Mesothelial cell of epicardium (in vitro differentiated cells): ENCODE measurements around the gene CRBN. TPM values are rescaled to one million over a fixed set of nuclear protein-coding genes. Genes with fewer than 3 reads are reported as not detected.

Experiments
- DNase-seq, 2 experiments: peaks; one replicate each; pipeline ENCODE4 v3.0.0; 2021; ENCODE audit warnings: low spot score in 2 of 2; ENCODE audit not compliant: unreplicated experiment in 2 of 2
- H3K27ac Mint-ChIP-seq: 2 replicates; pipeline ENCODE4 v1.8.0; 2021; ENCODE audit warnings: mixed read lengths
- H3K27me3 Mint-ChIP-seq: 2 replicates; pipeline ENCODE4 v1.8.0; 2021; ENCODE audit warnings: low read depth, mixed read lengths
- H3K36me3 Mint-ChIP-seq: 2 replicates; pipeline ENCODE4 v1.8.0; 2021; ENCODE audit warnings: mixed read lengths
- H3K4me1 Mint-ChIP-seq: 2 replicates; pipeline ENCODE4 v1.8.0; 2021; ENCODE audit warnings: mixed read lengths
- H3K4me3 Mint-ChIP-seq: 2 replicates; pipeline ENCODE4 v1.8.0; 2021; ENCODE audit warnings: mild to moderate bottlenecking, moderate library complexity, mixed read lengths
- H3K9me3 Mint-ChIP-seq: 2 replicates; pipeline ENCODE4 v1.8.0; 2021; ENCODE audit warnings: mixed read lengths
- total RNA-seq: library from RNA; stranded (reverse); gene quantifications from 3 replicates; pipeline ENCODE4 v1.2.1, GENCODE V29; 2021
- TF ChIP-seq, protein P1 (sequence below): fragments of 200-600 bp; sonication (generic); IDR thresholded peaks from one replicate; pipeline ENCODE4 v1.5.0; 2021; ENCODE audit warnings: antibody characterized with exemption; ENCODE audit not compliant: unreplicated experiment

CRBN gene
- total RNA-seq, 1 donor from 2014 or later: 44.5 TPM

DNA sequence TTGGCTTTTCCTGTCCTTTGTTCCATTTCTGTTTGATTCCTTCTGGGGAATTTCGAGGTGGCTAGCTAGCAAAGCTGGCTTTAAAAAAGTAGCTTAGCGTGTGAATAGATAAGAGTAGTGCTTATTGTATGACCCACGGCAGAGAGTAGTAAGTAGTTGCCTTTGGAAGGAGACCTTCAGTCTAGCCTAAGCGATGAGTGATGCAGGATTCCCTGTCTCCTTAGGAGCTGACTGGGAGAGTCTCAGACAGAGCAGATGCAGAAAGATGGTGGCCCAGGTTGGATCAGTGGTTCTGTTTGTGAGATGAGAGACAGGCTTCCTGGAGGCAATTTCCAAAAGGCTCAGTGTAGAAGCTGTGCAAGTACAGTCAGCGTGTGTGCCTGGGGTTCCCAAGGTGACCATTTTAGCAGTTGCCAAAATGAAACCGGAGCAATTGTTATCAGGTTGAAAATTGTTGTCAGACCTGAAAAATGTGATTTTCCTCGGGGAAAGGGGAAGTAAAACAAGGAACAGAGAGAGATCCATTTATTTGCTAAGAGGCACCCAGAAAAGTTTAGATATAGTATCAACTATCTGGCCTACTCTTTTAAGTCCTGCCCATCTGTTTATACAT, 68.6 kb downstream of the CRBN start:
- TF ChIP-seq, protein P1, sequence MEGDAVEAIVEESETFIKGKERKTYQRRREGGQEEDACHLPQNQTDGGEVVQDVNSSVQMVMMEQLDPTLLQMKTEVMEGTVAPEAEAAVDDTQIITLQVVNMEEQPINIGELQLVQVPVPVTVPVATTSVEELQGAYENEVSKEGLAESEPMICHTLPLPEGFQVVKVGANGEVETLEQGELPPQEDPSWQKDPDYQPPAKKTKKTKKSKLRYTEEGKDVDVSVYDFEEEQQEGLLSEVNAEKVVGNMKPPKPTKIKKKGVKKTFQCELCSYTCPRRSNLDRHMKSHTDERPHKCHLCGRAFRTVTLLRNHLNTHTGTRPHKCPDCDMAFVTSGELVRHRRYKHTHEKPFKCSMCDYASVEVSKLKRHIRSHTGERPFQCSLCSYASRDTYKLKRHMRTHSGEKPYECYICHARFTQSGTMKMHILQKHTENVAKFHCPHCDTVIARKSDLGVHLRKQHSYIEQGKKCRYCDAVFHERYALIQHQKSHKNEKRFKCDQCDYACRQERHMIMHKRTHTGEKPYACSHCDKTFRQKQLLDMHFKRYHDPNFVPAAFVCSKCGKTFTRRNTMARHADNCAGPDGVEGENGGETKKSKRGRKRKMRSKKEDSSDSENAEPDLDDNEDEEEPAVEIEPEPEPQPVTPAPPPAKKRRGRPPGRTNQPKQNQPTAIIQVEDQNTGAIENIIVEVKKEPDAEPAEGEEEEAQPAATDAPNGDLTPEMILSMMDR: no peak
- peaks cover 9% of the 10 kb centered on the region for H3K9me3 Mint-ChIP-seq
- no peaks in the 10 kb centered on the region for H3K36me3 Mint-ChIP-seq
- DNase-seq: no peak
- no peak overlapping the region for H3K4me3 Mint-ChIP-seq
- peaks cover 8% of the 10 kb centered on the region for H3K27me3 Mint-ChIP-seq
- no peak overlapping the region for H3K27ac Mint-ChIP-seq
- H3K4me1 Mint-ChIP-seq: peaks cover 4% of the 10 kb centered on the region

DNA sequence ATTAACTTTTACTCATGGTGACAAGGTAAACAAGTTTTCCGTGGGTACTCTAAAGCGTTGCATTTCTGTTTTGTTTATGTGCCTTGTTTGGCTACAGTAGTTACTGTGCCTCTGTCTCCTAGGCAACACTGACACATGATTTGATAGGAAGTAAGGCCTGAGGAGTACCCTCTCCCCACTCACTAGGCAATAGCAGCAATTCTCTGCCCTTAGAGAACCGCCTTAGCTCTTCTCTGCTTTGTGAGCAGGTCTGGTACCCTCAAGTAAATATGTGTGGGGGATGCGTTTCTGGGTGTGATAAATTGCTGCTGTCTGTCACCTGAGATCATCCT, 69.2 kb downstream of the CRBN start, which contains the start of gene IL5RA:
Gene IL5RA (minus strand): TSS at position 76 of the 332 bp plus-strand sequence. CDS start 5,390 bp downstream, outside the sequence.
- no peak for DNase-seq

DNA sequence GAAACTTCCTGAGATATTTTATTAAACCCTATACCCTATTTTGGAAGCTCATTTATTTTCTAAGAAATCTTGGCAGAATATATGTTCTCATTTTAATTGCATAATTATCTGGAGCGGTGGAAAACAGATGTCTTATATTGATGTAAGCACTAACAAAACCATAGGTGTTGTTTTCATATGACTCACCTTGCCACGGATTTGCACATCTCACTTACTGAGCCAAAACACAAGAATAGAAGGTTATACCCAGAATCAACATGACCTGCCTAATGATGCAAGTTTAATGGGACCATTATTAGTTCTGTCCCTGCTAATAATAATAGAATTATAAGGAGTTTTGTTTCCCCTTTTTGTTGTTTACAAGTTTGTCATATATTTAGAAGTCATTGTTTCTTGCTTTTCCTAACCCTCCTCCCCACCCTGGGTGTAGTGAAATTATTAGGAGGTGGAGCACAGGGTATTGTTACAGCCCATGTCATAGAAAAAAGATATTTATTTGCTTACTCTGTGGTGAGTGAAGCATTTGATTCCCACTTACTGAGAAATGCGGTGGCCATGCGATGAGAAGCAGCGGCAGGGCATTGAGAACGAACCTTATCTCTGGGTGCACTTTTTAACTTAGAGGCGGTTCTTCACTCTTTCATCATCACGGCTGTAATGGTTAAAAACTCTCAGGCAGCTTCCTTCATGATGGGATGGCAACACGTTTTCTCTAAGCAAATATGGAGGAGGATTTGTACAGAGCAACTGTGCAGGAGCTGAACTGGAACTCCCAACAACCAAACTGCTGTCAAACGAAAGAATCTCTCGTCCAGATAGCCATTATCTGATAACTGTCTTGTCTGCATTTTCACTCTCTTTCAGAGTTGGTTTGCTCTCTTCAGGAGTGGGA, 69.8 kb downstream of the CRBN start:
- TF ChIP-seq, protein P1: no peak
- no peaks in the 10 kb centered on the region for H3K9me3 Mint-ChIP-seq
- no peaks in the 10 kb centered on the region for H3K36me3 Mint-ChIP-seq
- DNase-seq: no peak
- peaks cover 15% of the 10 kb centered on the region for H3K27me3 Mint-ChIP-seq
- no peak overlapping the region for H3K27ac Mint-ChIP-seq
- peaks cover 4% of the 10 kb centered on the region for H3K4me1 Mint-ChIP-seq
- no peak overlapping the region for H3K4me3 Mint-ChIP-seq

More for the DNA sequence above, 69.2 kb downstream of the CRBN start, which contains the start of gene IL5RA:
- TF ChIP-seq, protein P1: no peak
- H3K4me3 Mint-ChIP-seq: no peak within 1 kb of the TSS
- H3K27ac Mint-ChIP-seq: no peak within 1 kb of the TSS
- H3K36me3 Mint-ChIP-seq: no peaks in the 10 kb centered on the region
- H3K9me3 Mint-ChIP-seq: peaks cover 5% of the 10 kb centered on the region
- peaks cover 4% of the 10 kb centered on the region for H3K4me1 Mint-ChIP-seq
- peaks cover 12% of the 10 kb centered on the region for H3K27me3 Mint-ChIP-seq

DNA sequence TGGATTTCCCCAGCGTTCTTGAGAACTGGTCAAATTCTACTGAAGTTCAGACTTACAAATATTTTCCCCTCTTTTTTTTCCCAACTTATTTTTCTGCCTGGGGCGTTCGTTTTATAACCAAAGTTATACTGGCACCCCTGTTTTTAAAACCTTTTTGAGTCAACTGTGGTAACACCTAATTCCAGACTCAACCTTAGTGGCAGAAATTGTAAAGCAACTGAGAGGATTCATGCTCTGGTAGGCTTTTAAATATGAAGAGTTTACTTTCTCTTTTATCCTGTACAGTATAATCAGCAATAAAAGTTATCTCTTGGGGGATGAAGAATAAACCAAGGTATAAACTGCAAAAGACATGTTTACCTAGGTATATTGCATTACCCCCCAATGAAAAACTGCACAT, 71.6 kb downstream of the CRBN start:
- Mint-ChIP-seq H3K36me3 (no peaks in the 10 kb centered on the region), H3K9me3 (no peaks in the 10 kb centered on the region), H3K4me1 (peaks cover 4% of the 10 kb centered on the region), H3K27me3 (peaks cover 15% of the 10 kb centered on the region), H3K4me3 (no peak overlapping the region), H3K27ac (no peak overlapping the region)
- TF ChIP-seq, protein P1: no peak
- no peak for DNase-seq

DNA sequence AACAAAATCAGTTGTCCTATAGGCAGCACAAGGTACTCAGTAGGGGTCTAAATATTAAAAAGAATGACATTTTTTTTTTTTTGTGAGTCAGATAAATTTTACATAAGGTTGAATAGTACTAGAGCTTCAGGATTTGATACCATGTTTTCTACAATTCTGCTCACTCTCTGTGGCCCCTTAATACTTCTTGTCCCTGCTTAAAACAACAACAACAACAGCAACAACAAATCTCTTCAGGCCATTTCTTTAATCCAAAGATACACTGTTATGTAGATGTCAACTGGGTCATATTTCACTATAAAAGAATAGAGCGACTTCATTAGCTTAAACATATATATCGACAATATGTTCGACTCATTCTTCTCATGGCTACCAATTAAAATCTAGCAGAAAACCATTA, 72.3 kb downstream of the CRBN start:
- Mint-ChIP-seq H3K36me3 (no peaks in the 10 kb centered on the region), H3K4me3 (no peak overlapping the region), H3K27ac (no peak overlapping the region), H3K4me1 (peaks cover 4% of the 10 kb centered on the region), H3K9me3 (no peaks in the 10 kb centered on the region), H3K27me3 (peaks cover 15% of the 10 kb centered on the region)
- TF ChIP-seq, protein P1: no peak
- DNase-seq: no peak
